Activated T-helper 17 cell treated with anti-CD3 and anti-CD28 coated beads, Interleukin-2, amount 50 U/mL, for 72 hours (primary cell): ENCODE results near the gene EFCAB11. TPM values are rescaled to one million over a fixed set of nuclear protein-coding genes. Genes with fewer than 3 reads are reported as not detected.

Experiments used
- ATAC-seq: fragments of 150-1000 bp; cut with Tn5 transposase; replicated peaks from 2 replicates; pipeline ENCODE4 v1.10.0; 2021; ENCODE audit warnings: mild to moderate bottlenecking, moderate library complexity
- H3K27ac Mint-ChIP-seq: one replicate; pipeline ENCODE4 v1.8.0; 2022; ENCODE audit warnings: mixed read lengths
- H3K27me3 Mint-ChIP-seq: one replicate; pipeline ENCODE4 v1.8.0; 2022; ENCODE audit warnings: mixed read lengths
- H3K36me3 Mint-ChIP-seq: one replicate; pipeline ENCODE4 v1.8.0; 2022; ENCODE audit warnings: low read depth, mild to moderate bottlenecking, mixed read lengths
- H3K4me1 Mint-ChIP-seq: one replicate; pipeline ENCODE4 v1.8.0; 2022; ENCODE audit warnings: mixed read lengths
- H3K4me3 Mint-ChIP-seq: one replicate; pipeline ENCODE4 v1.8.0; 2022; ENCODE audit warnings: mild to moderate bottlenecking, mixed read lengths
- H3K9me3 Mint-ChIP-seq: one replicate; pipeline ENCODE4 v1.8.0; 2022; ENCODE audit warnings: mixed read lengths
- total RNA-seq, 2 donors: library from RNA; stranded (reverse); gene quantifications; one replicate each; pipeline ENCODE4 v1.2.3, GENCODE V29; 2022

EFCAB11 gene
- total RNA-seq, 2 donors from 2014 or later: 5.5 to 9.4 TPM

GRCh38 chr14:89965839-89966238, 11.3 kb upstream of the EFCAB11 start:
- H3K36me3 Mint-ChIP-seq: peaks cover 98% of the 10 kb centered on the region
- ATAC-seq: peak; percentile 18
- no peaks in the 10 kb centered on the region for H3K9me3 Mint-ChIP-seq
- H3K27me3 Mint-ChIP-seq: no peaks in the 10 kb centered on the region
- no peak overlapping the region for H3K27ac Mint-ChIP-seq
- H3K4me3 Mint-ChIP-seq: no peak overlapping the region
- peaks cover 16% of the 10 kb centered on the region for H3K4me1 Mint-ChIP-seq

GRCh38 chr14:89963288-89963978, 8.9 kb upstream of the EFCAB11 start:
- peaks cover 28% of the 10 kb centered on the region for H3K4me1 Mint-ChIP-seq
- H3K9me3 Mint-ChIP-seq: no peaks in the 10 kb centered on the region
- no peaks in the 10 kb centered on the region for H3K27me3 Mint-ChIP-seq
- peaks cover 100% of the 10 kb centered on the region for H3K36me3 Mint-ChIP-seq
- no peak overlapping the region for H3K27ac Mint-ChIP-seq
- no peak overlapping the region for H3K4me3 Mint-ChIP-seq
- no peak for ATAC-seq

GRCh38 chr14:89960914-89961313, 6.4 kb upstream of the EFCAB11 start:
- ATAC-seq: no peak
- peak overlapping the region; percentile 91 for H3K4me3 Mint-ChIP-seq
- peaks cover 35% of the 10 kb centered on the region for H3K4me1 Mint-ChIP-seq
- H3K27me3 Mint-ChIP-seq: no peaks in the 10 kb centered on the region
- peaks cover 99% of the 10 kb centered on the region for H3K36me3 Mint-ChIP-seq
- no peaks in the 10 kb centered on the region for H3K9me3 Mint-ChIP-seq
- peak overlapping the region; percentile 91 for H3K27ac Mint-ChIP-seq

GRCh38 chr14:89959853-89960445, 5.4 kb upstream of the EFCAB11 start:
- Mint-ChIP-seq H3K4me3 (peak overlapping the region; percentile 91), H3K36me3 (peaks cover 89% of the 10 kb centered on the region), H3K9me3 (no peaks in the 10 kb centered on the region), H3K27ac (peak overlapping the region; percentile 91), H3K4me1 (peaks cover 33% of the 10 kb centered on the region), H3K27me3 (no peaks in the 10 kb centered on the region)
- peak; percentile 44 for ATAC-seq

- Mint-ChIP-seq H3K4me1 (peaks cover 29% of the 10 kb centered on the region), H3K9me3 (no peaks in the 10 kb centered on the region), H3K27me3 (no peaks in the 10 kb centered on the region), H3K27ac (peak overlapping the region; percentile 58), H3K4me3 (peak overlapping the region; percentile 91), H3K36me3 (peaks cover 80% of the 10 kb centered on the region)
- ATAC-seq: no peak
These were observed 4.4 kb upstream of the EFCAB11 start for GRCh38 chr14:89958966-89959365.

- H3K4me3 Mint-ChIP-seq: peak overlapping the region; percentile 91
These were observed 3.3 kb upstream of the EFCAB11 start for GRCh38 chr14:89957791-89958190.

GRCh38 chr14:89957376-89957775, 2.8 kb upstream of the EFCAB11 start:
- H3K4me3 Mint-ChIP-seq: peak overlapping the region; percentile 91
- ATAC-seq: no peak
- H3K27me3 Mint-ChIP-seq: no peaks in the 10 kb centered on the region
- no peaks in the 10 kb centered on the region for H3K9me3 Mint-ChIP-seq
- H3K36me3 Mint-ChIP-seq: peaks cover 64% of the 10 kb centered on the region
- H3K27ac Mint-ChIP-seq: peak overlapping the region; percentile 95
- H3K4me1 Mint-ChIP-seq: peaks cover 40% of the 10 kb centered on the region

More at GRCh38 chr14:89957791-89958190, 3.3 kb upstream of the EFCAB11 start:
- peaks cover 68% of the 10 kb centered on the region for H3K36me3 Mint-ChIP-seq
- peaks cover 38% of the 10 kb centered on the region for H3K4me1 Mint-ChIP-seq
- no peaks in the 10 kb centered on the region for H3K9me3 Mint-ChIP-seq
- no peaks in the 10 kb centered on the region for H3K27me3 Mint-ChIP-seq
- peak overlapping the region; percentile 95 for H3K27ac Mint-ChIP-seq
- no peak for ATAC-seq

- Mint-ChIP-seq H3K4me3 (peak overlapping the region; percentile 91), H3K9me3 (no peaks in the 10 kb centered on the region), H3K36me3 (peaks cover 56% of the 10 kb centered on the region), H3K4me1 (peaks cover 40% of the 10 kb centered on the region), H3K27ac (peak overlapping the region; percentile 95), H3K27me3 (no peaks in the 10 kb centered on the region)
- ATAC-seq: no peak
These were observed 2.1 kb upstream of the EFCAB11 start for GRCh38 chr14:89956661-89957009.

GRCh38 chr14:89955745-89956660, 1.5 kb upstream of the EFCAB11 start, which contains the start of gene TDP1:
Gene TDP1 (plus strand): TSS chr14:89955927. CDS start chr14:89963115, 7,188 bp downstream.
- H3K4me1 Mint-ChIP-seq: peaks cover 35% of the 10 kb centered on the region

GRCh38 chr14:89955022-89955744, 653 bp upstream of the EFCAB11 start:
- H3K36me3 Mint-ChIP-seq: peaks cover 42% of the 10 kb centered on the region
- H3K4me1 Mint-ChIP-seq: peaks cover 27% of the 10 kb centered on the region
- H3K27ac Mint-ChIP-seq: peak overlapping the region; percentile 88
- H3K27me3 Mint-ChIP-seq: no peaks in the 10 kb centered on the region
- ATAC-seq: peak; percentile 1
- H3K4me3 Mint-ChIP-seq: peak overlapping the region; percentile 91
- no peaks in the 10 kb centered on the region for H3K9me3 Mint-ChIP-seq

More at GRCh38 chr14:89955745-89956660, 1.5 kb upstream of the EFCAB11 start, which contains the start of gene TDP1:
- Mint-ChIP-seq H3K9me3 (no peaks in the 10 kb centered on the region), H3K4me3 (peak within 1 kb of the TSS; percentile 91), H3K27ac (peak within 1 kb of the TSS; percentile 95), H3K36me3 (peaks cover 50% of the 10 kb centered on the region), H3K27me3 (no peaks in the 10 kb centered on the region)
- peak; percentile 72 for ATAC-seq

- H3K36me3 Mint-ChIP-seq: peaks cover 29% of the 10 kb centered on the region
- ATAC-seq: no peak
- H3K4me1 Mint-ChIP-seq: peaks cover 23% of the 10 kb centered on the region
- H3K4me3 Mint-ChIP-seq: peak overlapping the region; percentile 91
- no peak overlapping the region for H3K27ac Mint-ChIP-seq
- H3K27me3 Mint-ChIP-seq: no peaks in the 10 kb centered on the region
- H3K9me3 Mint-ChIP-seq: no peaks in the 10 kb centered on the region
These were observed 928 bp downstream of the EFCAB11 start for GRCh38 chr14:89953602-89954001.

- no peaks in the 10 kb centered on the region for H3K9me3 Mint-ChIP-seq
- H3K36me3 Mint-ChIP-seq: peaks cover 22% of the 10 kb centered on the region
- H3K4me3 Mint-ChIP-seq: peak overlapping the region; percentile 91
- ATAC-seq: no peak
- H3K4me1 Mint-ChIP-seq: peaks cover 16% of the 10 kb centered on the region
- no peaks in the 10 kb centered on the region for H3K27me3 Mint-ChIP-seq
- no peak overlapping the region for H3K27ac Mint-ChIP-seq
These were observed 2.0 kb downstream of the EFCAB11 start for GRCh38 chr14:89952576-89952975.

GRCh38 chr14:89947344-89947743, 7.2 kb downstream of the EFCAB11 start:
- Mint-ChIP-seq H3K4me3 (no peak overlapping the region), H3K36me3 (peaks cover 7% of the 10 kb centered on the region), H3K27ac (no peak overlapping the region), H3K4me1 (no peaks in the 10 kb centered on the region), H3K27me3 (no peaks in the 10 kb centered on the region), H3K9me3 (no peaks in the 10 kb centered on the region)
- ATAC-seq: peak; percentile 55
